ENCODE data around the gene SPATA2L.

SPATA2L gene

GRCh38 chr16:89701425-89702406 lies at the start of gene SPATA2L:
Gene SPATA2L (minus strand): TSS chr16:89701705. CDS start chr16:89701232, 473 bp downstream.
- H3K4me3 ChIP-seq (ENCODE audit: low read length): peak within 1 kb of the TSS; percentile 77
- no peak for TF ChIP-seq CTCF (conservative IDR thresholded peaks at IDR 0.05; ENCODE audit: low read length)
- peak; percentile 61 for DNase-seq (ENCODE audit: low read depth)

- H3K4me3 ChIP-seq (ENCODE audit: low read length): no peak overlapping the region
- TF ChIP-seq CTCF (conservative IDR thresholded peaks at IDR 0.05; ENCODE audit: low read length): no peak
- DNase-seq (ENCODE audit: low read depth): no peak
These were observed 48.1 kb upstream of the SPATA2L start for GRCh38 chr16:89749637-89750036.

- no peak for DNase-seq (ENCODE audit: low read depth)
- no peak for TF ChIP-seq CTCF (conservative IDR thresholded peaks at IDR 0.05; ENCODE audit: low read length)
- no peak overlapping the region for H3K4me3 ChIP-seq (ENCODE audit: low read length)
These were observed 47.4 kb upstream of the SPATA2L start for GRCh38 chr16:89748921-89749320.

GRCh38 chr16:89748076-89748475 lies 46.6 kb upstream of the SPATA2L start:
- no peak for TF ChIP-seq CTCF (conservative IDR thresholded peaks at IDR 0.05; ENCODE audit: low read length)
- no peak for DNase-seq (ENCODE audit: low read depth)

GRCh38 chr16:89746043-89746442 lies 44.5 kb upstream of the SPATA2L start:
- DNase-seq (ENCODE audit: low read depth): no peak
- TF ChIP-seq CTCF (conservative IDR thresholded peaks at IDR 0.05; ENCODE audit: low read length): no peak
- H3K4me3 ChIP-seq (ENCODE audit: low read length): no peak overlapping the region

More at GRCh38 chr16:89748076-89748475, 46.6 kb upstream of the SPATA2L start:
- no peak overlapping the region for H3K4me3 ChIP-seq (ENCODE audit: low read length)

GRCh38 chr16:89744813-89745212 lies 43.3 kb upstream of the SPATA2L start:
- no peak for TF ChIP-seq CTCF (conservative IDR thresholded peaks at IDR 0.05; ENCODE audit: low read length)
- no peak overlapping the region for H3K4me3 ChIP-seq (ENCODE audit: low read length)
- DNase-seq (ENCODE audit: low read depth): no peak

- DNase-seq (ENCODE audit: low read depth): no peak
- no peak overlapping the region for H3K4me3 ChIP-seq (ENCODE audit: low read length)
- no peak for TF ChIP-seq CTCF (conservative IDR thresholded peaks at IDR 0.05; ENCODE audit: low read length)
These were observed 41.4 kb upstream of the SPATA2L start for GRCh38 chr16:89742948-89743347.
